Uterus (tissue), 2 donors: ENCODE data around the gene GPR142.

Experiments
- CTCF ChIP-seq, 4 experiments: fragments of 200-600 bp in 2 of 4; fragments of 450-650 bp in 2 of 4; sonication (generic) in 2 of 4; IDR thresholded peaks; one replicate each; pipeline ENCODE4 v1.5.1; 2016 to 2019; ENCODE audit warnings: antibody characterized with exemption in 4 of 4, mild to moderate bottlenecking in 2 of 4, moderate library complexity in 1 of 4
- POLR2A ChIP-seq, 2 donors: fragments of 450-650 bp; IDR thresholded peaks; one replicate each; pipeline ENCODE4 v1.6.1; 2016; ENCODE audit warnings: antibody characterized with exemption in 2 of 2, mild to moderate bottlenecking in 1 of 2, moderate library complexity in 1 of 2

DNA sequence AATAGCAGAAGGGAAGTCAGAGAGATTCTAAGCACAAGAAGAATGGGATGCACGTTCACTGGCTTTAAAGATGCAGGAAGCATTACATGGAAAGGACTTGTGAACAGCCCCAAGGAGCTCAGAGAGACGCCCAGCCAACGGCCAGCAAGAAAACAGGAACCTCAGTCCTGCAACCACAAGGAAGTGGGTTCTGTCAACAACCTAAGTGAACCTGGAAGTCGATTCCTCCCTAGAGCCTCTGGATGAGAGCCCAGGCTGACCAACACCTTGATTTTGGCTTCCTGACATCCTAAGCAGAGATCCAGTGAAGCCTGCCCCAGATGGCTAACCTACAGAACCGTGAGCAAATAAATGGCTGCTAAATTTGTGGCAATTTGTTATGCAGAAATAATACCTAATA is 24.5 kb downstream of the GPR142 start:
- TF ChIP-seq CTCF (IDR thresholded peaks at IDR 0.05), result no peak
- no peak for TF ChIP-seq POLR2A (IDR thresholded peaks at IDR 0.05)
